PC-9 (cell line): ENCODE measurements around the gene SPIC.

Source experiments
- CTCF ChIP-seq: fragments of 200-600 bp; sonication (generic); conservative IDR thresholded peaks from 2 replicates; pipeline ENCODE4 v1.6.1; 2017; ENCODE audit warnings: mixed run types, antibody characterized with exemption, mild to moderate bottlenecking, moderate library complexity
- EZH2 ChIP-seq: fragments of 200-600 bp; sonication (generic); IDR thresholded peaks from 2 replicates; pipeline ENCODE4 v1.8.0; 2017; ENCODE audit warnings: antibody characterized with exemption, low read depth

GRCh38 chr12:101474248-101474647 is 888 bp upstream of the SPIC start:
- TF ChIP-seq CTCF (no peak), EZH2 (no peak)
